Renal pelvis (tissue), 4 donors: ENCODE results near the gene ZNF334. TPM values are rescaled to one million over a fixed set of nuclear protein-coding genes. Genes with fewer than 3 reads are reported as not detected.

Source experiments
- DNase-seq: peaks from one replicate; pipeline ENCODE4 v3.0.0-alpha.2; 2013
- polyA plus RNA-seq, 3 donors: library from polyadenylated mRNA; unstranded; fragments of 120-200 nt; gene quantifications; one replicate each; pipeline ENCODE4 v1.2.1, GENCODE V29; 2013; ENCODE audit not compliant: insufficient read length in 3 of 3

Gene ZNF334
- polyA plus RNA-seq, 3 donors: 24.1 to 44.9 (median 40.5) TPM

DNA sequence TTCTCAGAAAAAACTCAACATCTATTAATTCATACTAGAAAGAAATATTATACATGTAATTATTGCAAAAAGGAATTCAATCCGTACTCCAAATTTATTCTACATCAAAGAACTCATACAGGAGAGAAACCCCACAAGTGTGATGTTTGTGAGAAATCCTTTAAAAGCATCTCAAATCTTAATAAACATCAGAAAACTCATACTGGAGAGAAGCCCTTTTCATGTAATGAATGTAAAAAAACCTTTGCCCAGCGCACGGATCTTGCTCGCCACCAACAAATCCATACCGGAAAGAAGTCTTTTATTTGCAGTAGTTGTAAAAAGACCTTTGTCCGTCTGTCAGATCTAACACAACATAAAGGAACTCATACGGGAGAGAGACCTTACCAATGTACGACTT lies 22.0 kb downstream of the ZNF334 start:
- DNase-seq: no peak

DNA sequence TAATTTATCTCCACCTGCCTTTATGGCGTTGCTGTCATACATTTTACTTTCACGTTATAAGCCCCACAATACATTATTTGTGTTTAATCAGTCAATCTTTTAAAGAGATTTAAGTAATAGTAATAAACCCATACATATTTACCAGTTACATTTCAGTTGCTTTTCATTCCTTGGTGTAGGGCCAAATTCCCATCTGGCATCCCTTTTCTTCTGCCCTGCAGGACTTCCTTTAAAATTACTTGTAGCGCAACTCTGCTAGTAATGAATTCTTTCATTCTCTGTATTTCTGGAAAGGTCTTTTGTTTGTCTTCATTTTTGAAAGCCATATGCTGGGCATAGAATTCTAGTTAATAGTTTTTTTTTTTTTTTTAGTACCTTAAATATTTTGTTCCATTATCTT lies 24.9 kb downstream of the ZNF334 start:
- DNase-seq: no peak

GRCh38 chr20:46487628-46488027 lies 25.7 kb downstream of the ZNF334 start:
- no peak for DNase-seq

DNA sequence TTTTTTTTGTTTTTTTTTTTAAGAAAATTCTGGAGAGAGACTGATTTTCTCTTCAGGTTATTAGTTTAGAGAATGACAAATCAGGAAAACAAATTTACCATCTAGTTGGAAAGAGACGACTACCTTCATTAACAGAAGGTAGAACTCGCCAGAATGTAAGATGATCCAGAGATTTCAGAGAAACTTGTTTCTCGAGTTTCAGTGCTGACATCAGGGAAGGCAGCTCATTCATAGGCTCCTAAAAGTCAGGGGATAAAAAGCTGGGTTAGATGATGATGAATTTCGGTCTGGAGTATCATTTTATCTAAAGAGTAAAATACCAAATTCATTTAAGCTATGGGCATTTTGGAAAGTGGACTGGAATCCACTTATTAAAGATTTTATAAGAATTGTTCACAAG lies 27.9 kb downstream of the ZNF334 start:
- DNase-seq: no peak

DNA sequence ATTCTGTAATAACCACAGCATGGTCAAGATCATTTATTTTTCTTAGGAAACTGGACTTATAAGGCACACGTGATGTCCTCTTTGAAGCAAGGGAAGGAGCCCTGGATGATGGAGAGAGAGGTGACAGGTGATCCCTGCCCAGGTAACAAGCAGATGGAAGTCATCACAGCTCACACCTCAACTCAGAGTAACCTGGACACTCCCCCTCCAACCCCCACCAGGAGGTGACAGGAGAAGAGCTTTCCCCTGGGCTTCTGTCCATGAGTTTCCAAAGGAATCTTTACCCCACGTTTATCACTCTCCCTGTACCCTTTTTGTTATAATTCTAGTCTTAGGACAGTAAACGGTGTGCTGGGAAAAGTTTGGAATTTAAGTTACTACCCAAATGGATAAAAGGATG lies 28.4 kb downstream of the ZNF334 start:
- no peak for DNase-seq

- no peak for DNase-seq
Measured at GRCh38 chr20:46483879-46484278, 29.5 kb downstream of the ZNF334 start.

- no peak for DNase-seq
Measured at GRCh38 chr20:46482864-46483263, 30.5 kb downstream of the ZNF334 start.

DNA sequence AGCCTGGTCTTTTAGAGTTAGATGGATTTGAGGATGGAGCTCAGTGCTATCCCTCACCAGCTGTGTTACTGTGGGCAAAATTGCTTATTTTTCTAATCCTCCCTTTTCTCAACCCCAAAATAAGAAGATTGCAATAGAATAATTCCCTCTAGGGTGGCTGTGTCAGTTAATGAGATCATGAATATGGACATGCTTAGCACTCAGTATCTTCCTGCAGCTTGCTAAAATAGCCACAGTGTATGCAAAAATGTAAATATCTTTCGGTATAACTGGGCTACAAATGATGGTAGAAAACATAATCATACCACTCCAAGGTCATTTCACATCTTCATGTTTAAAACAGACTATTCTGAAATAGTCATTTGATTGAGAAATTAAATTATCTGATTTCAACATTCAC lies 35.7 kb downstream of the ZNF334 start:
- DNase-seq: no peak

DNA sequence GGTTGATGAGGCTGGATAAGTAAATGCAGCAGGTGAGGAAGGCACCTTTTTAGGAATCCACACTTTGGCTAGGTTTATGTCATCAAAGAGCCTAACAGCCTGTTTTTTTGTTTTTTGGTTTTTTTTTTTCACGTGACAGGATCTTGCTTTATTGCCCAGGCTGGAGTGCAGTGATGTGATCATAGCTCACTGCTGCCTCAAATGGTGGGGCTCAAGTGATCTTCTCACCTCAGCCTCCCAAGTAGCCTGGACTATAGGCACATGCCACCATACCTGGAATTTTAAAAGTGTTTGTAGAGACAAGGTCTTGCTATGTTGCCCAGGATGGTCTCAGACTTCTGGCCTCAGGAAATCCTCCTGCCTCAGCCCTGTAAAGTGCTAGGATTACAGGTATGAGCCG lies 36.1 kb downstream of the ZNF334 start:
- DNase-seq: no peak

DNA sequence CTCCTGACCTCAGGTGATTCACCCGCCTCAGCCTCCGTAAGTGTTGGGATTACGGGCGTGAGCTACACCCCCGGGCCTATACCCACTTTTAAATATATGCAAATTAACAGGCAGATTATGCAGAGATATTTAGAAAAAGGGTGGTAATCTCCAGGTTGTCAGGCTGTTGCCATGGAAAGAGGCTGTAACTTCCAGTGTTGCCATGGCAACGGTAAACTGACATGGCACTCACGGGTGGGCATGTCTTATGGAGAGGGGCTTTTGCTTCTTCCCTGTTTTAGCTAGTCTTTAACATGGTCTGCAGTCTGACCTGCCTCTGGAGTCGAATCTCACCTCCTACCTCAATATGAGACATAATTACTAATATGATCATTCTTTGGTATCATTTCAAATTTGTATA lies 44.9 kb downstream of the ZNF334 start:
- no peak for DNase-seq

- DNase-seq: no peak
Measured at GRCh38 chr20:46464451-46464850, 48.9 kb downstream of the ZNF334 start.

DNA sequence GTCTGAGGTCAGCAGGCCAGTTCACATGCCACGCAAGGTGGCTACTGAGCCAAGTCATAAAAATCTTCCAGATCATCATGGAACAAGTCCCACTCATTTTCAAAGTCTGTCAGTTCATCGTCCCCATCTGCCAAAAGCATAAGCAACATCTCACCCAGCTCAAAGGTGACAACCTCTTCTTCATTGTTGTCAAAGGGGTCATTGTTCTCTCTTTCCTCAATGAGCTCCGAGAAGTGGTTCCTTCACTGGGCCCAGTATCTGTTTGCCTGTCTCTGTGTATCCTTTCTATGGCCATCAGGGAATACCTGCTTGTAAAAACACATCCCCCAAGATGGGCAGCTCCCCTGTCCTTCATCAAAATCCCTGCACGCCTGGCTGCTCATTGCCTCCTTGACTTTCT lies 49.5 kb downstream of the ZNF334 start:
- no peak for DNase-seq

GRCh38 chr20:46461808-46462207 lies 51.6 kb downstream of the ZNF334 start:
- no peak for DNase-seq

- DNase-seq: peak; percentile 73
Measured at GRCh38 chr20:46458866-46459750, 54.3 kb downstream of the ZNF334 start.

DNA sequence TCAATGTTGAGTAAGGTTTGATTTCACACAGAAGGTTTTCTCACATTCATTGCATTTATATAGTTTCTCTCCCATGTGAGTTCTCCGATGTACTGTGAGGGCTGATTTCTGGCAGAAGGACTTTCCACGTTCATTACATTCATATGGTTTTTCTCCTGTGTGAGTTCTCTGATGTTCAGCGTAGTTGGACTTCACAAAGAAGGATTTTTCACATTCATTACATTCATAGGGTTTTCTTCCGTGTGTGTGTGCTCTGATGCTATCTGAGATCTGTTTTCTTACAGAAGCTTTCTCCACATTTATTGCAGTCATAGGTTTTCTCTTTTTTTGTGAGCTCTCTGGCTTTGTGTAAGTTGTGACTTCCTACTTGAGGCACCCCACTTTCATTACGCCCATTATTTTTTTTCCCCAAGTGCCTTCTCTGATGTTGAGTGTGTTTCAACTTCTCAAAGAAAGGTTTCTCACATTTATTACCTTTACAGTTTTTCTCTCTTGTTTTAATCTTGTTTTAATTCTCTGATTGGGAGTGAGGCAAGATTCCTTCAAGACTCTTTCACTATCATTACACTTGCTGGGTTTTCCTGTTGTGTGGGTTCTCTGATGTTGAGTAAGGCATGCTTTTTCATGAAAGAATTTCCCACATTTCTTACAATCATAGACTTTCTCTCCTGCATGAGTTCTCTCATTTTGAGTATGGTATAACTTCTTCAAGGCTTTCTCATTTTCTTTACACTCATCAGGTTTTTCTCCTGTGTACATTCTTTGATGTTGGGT lies 56.9 kb downstream of the ZNF334 start:
- DNase-seq: no peak

DNA sequence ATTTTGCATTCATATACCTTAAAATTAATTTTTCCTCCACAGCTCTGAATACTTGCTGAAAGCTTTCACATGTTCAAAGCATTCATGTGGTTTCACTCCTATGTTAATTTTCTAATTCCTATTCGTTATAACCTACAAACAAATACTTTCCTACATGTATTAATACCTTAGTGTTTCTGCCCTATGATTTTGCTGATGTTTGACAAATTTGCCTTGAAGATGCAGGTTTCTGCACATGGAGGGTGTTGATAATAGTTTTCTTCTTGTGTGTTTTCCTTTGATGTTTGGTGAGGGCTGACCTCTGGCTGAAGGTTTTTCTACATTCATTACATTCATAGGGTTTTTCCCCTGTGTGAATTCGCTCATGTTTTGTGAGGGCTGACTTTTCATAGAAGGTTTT lies 57.6 kb downstream of the ZNF334 start:
- no peak for DNase-seq

Other genes starting within 250 kb of the ZNF334 start
- under 1 TPM in 1 of 3 donors, not detected in 2; 0.04 TPM for gene CDH22, start 205.1 kb downstream of the ZNF334 start, polyA plus RNA-seq
- gene ELMO2, start 106.9 kb downstream of the ZNF334 start, polyA plus RNA-seq: 10 to 100 TPM; 56.3 to 74.3 (median 67.4) TPM
- under 1 TPM in 1 of 3 donors, not detected in 2; 0.10 TPM for gene OCSTAMP, start 37.1 kb upstream of the ZNF334 start, polyA plus RNA-seq
- gene SLC13A3, start 137.9 kb upstream of the ZNF334 start, polyA plus RNA-seq: 10 to 100 TPM; 18.5 to 32.4 (median 20.8) TPM
- 10 to 100 TPM; 16.0 to 17.2 (median 16.3) TPM for gene TP53RK, start 175.9 kb upstream of the ZNF334 start, polyA plus RNA-seq
- gene SLC2A10, start 196.1 kb upstream of the ZNF334 start, polyA plus RNA-seq: 10 to 100 TPM; 15.2 to 18.8 (median 18.0) TPM